IMR-90 (cell line): ENCODE data around the gene RRP9. TPM values are rescaled to one million over a fixed set of nuclear protein-coding genes. Genes with fewer than 3 reads are reported as not detected.

Experiments used
- ATAC-seq: fragments of 200-7000 bp; cut with Tn5 transposase; 2 replicates; pipeline ENCODE4 v1.9.1; 2020; ENCODE audit warnings: low read depth, mild to moderate bottlenecking, moderate library complexity
- BruUV-seq: library from RNA; stranded (reverse); fragments of 400-500 nt; replicated peaks from 2 replicates; lab custom pipeline; 2021; lab: Mats Ljungman, UMichigan
- CTCF ChIA-PET: fragments of 300-600 bp; formaldehyde crosslinking; extraction: SDS; loops from one replicate; lab custom pipeline; 2021; ENCODE audit warnings: antibody characterized with exemption; lab: Yijun Ruan, JAX
- POLR2A ChIA-PET: fragments of 300-600 bp; sonication (Branson Sonifier 250); formaldehyde crosslinking; loops from one replicate; lab custom pipeline; 2022; ENCODE audit warnings: antibody characterized with exemption; ENCODE audit not compliant: unreplicated experiment; lab: Charles Lee
- DNase-seq: peaks from one replicate; pipeline ENCODE4 v3.0.0; 2013
- H2AFZ ChIP-seq: replicated peaks from 2 replicates; pipeline ENCODE3; 2013; ENCODE audit warnings: low read length, mild to moderate bottlenecking; ENCODE audit not compliant: poor library complexity
- H2AK5ac ChIP-seq: 2 replicates; pipeline ENCODE4 v1.6.1; 2013; ENCODE audit warnings: low read depth, low read length, inconsistent platforms
- H2AK9ac ChIP-seq: replicated peaks from 2 replicates; pipeline ENCODE3; 2013; ENCODE audit warnings: mild to moderate bottlenecking, low read depth, low read length, moderate library complexity; ENCODE audit not compliant: poor library complexity
- H2BK120ac ChIP-seq: 2 replicates; pipeline ENCODE4 v1.6.1; 2013; ENCODE audit warnings: low read depth, low read length, inconsistent platforms
- H2BK15ac ChIP-seq: 3 replicates; pipeline ENCODE4 v1.6.1; 2013; ENCODE audit warnings: low read depth, low read length, inconsistent platforms
- H2BK20ac ChIP-seq: 2 replicates; pipeline ENCODE4 v1.6.1; 2013; ENCODE audit warnings: low read depth, mild to moderate bottlenecking, inconsistent platforms, low read length, moderate library complexity
- H2BK5ac ChIP-seq: 2 replicates; pipeline ENCODE4 v1.6.1; 2013; ENCODE audit warnings: mild to moderate bottlenecking, low read depth, low read length, inconsistent platforms; ENCODE audit not compliant: poor library complexity, severe bottlenecking
- H3K14ac ChIP-seq: replicated peaks from 2 replicates; pipeline ENCODE4 v1.6.1; 2013; ENCODE audit warnings: low read depth, low read length, inconsistent platforms
- H3K18ac ChIP-seq: 2 replicates; pipeline ENCODE4 v1.6.1; 2013; ENCODE audit warnings: low read depth, low read length, control low read depth
- H3K23ac ChIP-seq: 2 replicates; pipeline ENCODE4 v1.6.1; 2013; ENCODE audit warnings: low read depth, low read length, inconsistent platforms
- H3K27ac ChIP-seq: 2 replicates; pipeline ENCODE4 v1.5.1; 2013; ENCODE audit warnings: mild to moderate bottlenecking, control low read depth, low read length; ENCODE audit not compliant: insufficient read depth
- H3K27me3 ChIP-seq: 2 replicates; pipeline ENCODE4 v1.6.1; 2013; ENCODE audit warnings: low read length; ENCODE audit not compliant: control insufficient read depth, insufficient read depth
- H3K36me3 ChIP-seq: 2 replicates; pipeline ENCODE4 v1.6.1; 2013; ENCODE audit warnings: low read length, mixed read lengths; ENCODE audit not compliant: control insufficient read depth, insufficient read depth
- H3K4ac ChIP-seq: 2 replicates; pipeline ENCODE4 v1.6.1; 2013; ENCODE audit warnings: low read depth, low read length, inconsistent platforms
- H3K4me1 ChIP-seq: 2 replicates; pipeline ENCODE4 v1.6.1; 2013; ENCODE audit warnings: low read length, mixed read lengths; ENCODE audit not compliant: control insufficient read depth, insufficient read depth
- H3K4me2 ChIP-seq: 2 replicates; pipeline ENCODE4 v1.6.1; 2013; ENCODE audit warnings: low read depth, mild to moderate bottlenecking, control low read depth, low read length, moderate library complexity
- H3K4me3 ChIP-seq: 2 replicates; pipeline ENCODE4 v1.5.1; 2013; ENCODE audit warnings: low read depth, mild to moderate bottlenecking, control low read depth, low read length, moderate library complexity; ENCODE audit not compliant: insufficient read depth
- H3K56ac ChIP-seq: 2 replicates; pipeline ENCODE4 v1.6.1; 2013; ENCODE audit warnings: low read length, inconsistent platforms; ENCODE audit not compliant: insufficient read depth; ENCODE audit errors: extremely low read depth
- H3K79me1 ChIP-seq, 2 experiments: 2 replicates each; pipeline ENCODE4 v1.6.1; 2013; ENCODE audit warnings: low read length in 2 of 2, inconsistent platforms in 1 of 2, low read depth in 1 of 2
- H3K9ac ChIP-seq: 2 replicates; pipeline ENCODE4 v1.6.1; 2013; ENCODE audit warnings: low read depth, low read length, control low read depth
- H3K9me1 ChIP-seq: 2 replicates; pipeline ENCODE4 v1.6.1; 2013; ENCODE audit warnings: low read length, inconsistent platforms; ENCODE audit not compliant: insufficient read depth
- H3K9me3 ChIP-seq: 2 replicates; pipeline ENCODE4 v1.6.1; 2013; ENCODE audit warnings: low read length; ENCODE audit not compliant: control insufficient read depth, insufficient read depth
- H4K20me1 ChIP-seq: 2 replicates; pipeline ENCODE4 v1.6.1; 2013; ENCODE audit warnings: low read length, inconsistent platforms; ENCODE audit not compliant: insufficient read depth
- H4K5ac ChIP-seq: 2 replicates; pipeline ENCODE4 v1.6.1; 2013; ENCODE audit warnings: mild to moderate bottlenecking, low read depth, low read length, control low read depth
- H4K8ac ChIP-seq, 2 experiments: 2 replicates each; pipeline ENCODE4 v1.6.1; 2013; ENCODE audit warnings: low read depth in 2 of 2, low read length in 2 of 2, control low read depth in 1 of 2, inconsistent platforms in 1 of 2
- H4K91ac ChIP-seq: 2 replicates; pipeline ENCODE4 v1.6.1; 2013; ENCODE audit warnings: low read depth, low read length, inconsistent platforms; ENCODE audit not compliant: insufficient read depth
- BHLHE40 ChIP-seq: fragments of 150-350 bp; IDR thresholded peaks from 2 replicates; pipeline ENCODE4 v1.6.1; 2016; ENCODE audit warnings: mild to moderate bottlenecking, low read depth, low read length
- FOS ChIP-seq: fragments of 150-350 bp; IDR thresholded peaks from 2 replicates; pipeline ENCODE4 v1.6.1; 2016; ENCODE audit warnings: low read depth, low read length
- NFE2L2 ChIP-seq: fragments of 150-350 bp; IDR thresholded peaks from 2 replicates; pipeline ENCODE4 v1.6.1; 2016; ENCODE audit warnings: low read depth, mild to moderate bottlenecking, low read length
- POLR2A ChIP-seq: IDR thresholded peaks from 2 replicates; pipeline ENCODE4 v1.6.1; 2012; ENCODE audit warnings: mild to moderate bottlenecking, low read depth, low read length
- RAD21 ChIP-seq: IDR thresholded peaks from 2 replicates; pipeline ENCODE4 v1.6.1; 2012; ENCODE audit warnings: low read length, improper control_type of control experiment
- RCOR1 ChIP-seq: IDR thresholded peaks from 2 replicates; pipeline ENCODE4 v1.6.1; 2012; ENCODE audit warnings: mild to moderate bottlenecking, low read length, improper control_type of control experiment; ENCODE audit not compliant: insufficient replicate concordance
- WGBS, 2 experiments: methylation state at CpG; one replicate each; pipeline versions ENCODE4 v1.1.5 to v1.1.7; 2013; ENCODE audit warnings: missing lambda C conversion rate in 2 of 2; ENCODE audit not compliant: insufficient read length in 1 of 2; ENCODE audit errors: extremely low coverage in 2 of 2; 5-methylcytosine and 5-hydroxymethylcytosine counted together
- dilution Hi-C: fragments of 300-500 bp; cut with HindIII; formaldehyde crosslinking; loops from one replicate; pipeline ENCODE4 v1.14.3; 2018; ENCODE audit warnings: low sequenced_read_pairs; ENCODE audit not compliant: unreplicated experiment
- in situ Hi-C: fragments of 300-500 bp; cut with MboI; formaldehyde crosslinking; loops from 3 replicates; pipeline ENCODE4 v1.14.3; 2019; ENCODE audit warnings: low sequenced_read_pairs, inconsistent platforms, mixed read lengths
- intact Hi-C: fragments of 100-400 bp; cut with micrococcal nuclease; formaldehyde crosslinking; loops from 2 replicates; pipeline ENCODE4 v1.10.0; 2022
- polyA plus RNA-seq, 3 experiments: library from polyadenylated mRNA; depleted of rRNA; stranded (reverse); fragments of >200 nt; gene quantifications; 2 replicates each; pipeline ENCODE4 v1.2.3, GENCODE V29; 2012; ENCODE audit warnings: low replicate concordance in 1 of 3
- total RNA-seq: library from RNA; depleted of rRNA; stranded (reverse); fragments of >200 nt; gene quantifications from 2 replicates; pipeline ENCODE4 v1.2.3, GENCODE V29; 2012
- TF ChIP-seq, protein P1 (sequence below): fragments of 150-350 bp; IDR thresholded peaks from 2 replicates; pipeline ENCODE4 v1.6.1; 2017; ENCODE audit warnings: mild to moderate bottlenecking, antibody characterized with exemption, low read length, low read depth
- TF ChIP-seq, protein P2 (sequence below): conservative IDR thresholded peaks from 2 replicates; pipeline ENCODE4 v1.5.1; 2012; ENCODE audit warnings: mild to moderate bottlenecking, low read depth, low read length, improper control_type of control experiment

The RRP9 gene
- total and polyA plus RNA-seq, 2 of the 4 experiments (the other 2 are of a cell fraction): 30.9 to 39.8 TPM

DNA sequence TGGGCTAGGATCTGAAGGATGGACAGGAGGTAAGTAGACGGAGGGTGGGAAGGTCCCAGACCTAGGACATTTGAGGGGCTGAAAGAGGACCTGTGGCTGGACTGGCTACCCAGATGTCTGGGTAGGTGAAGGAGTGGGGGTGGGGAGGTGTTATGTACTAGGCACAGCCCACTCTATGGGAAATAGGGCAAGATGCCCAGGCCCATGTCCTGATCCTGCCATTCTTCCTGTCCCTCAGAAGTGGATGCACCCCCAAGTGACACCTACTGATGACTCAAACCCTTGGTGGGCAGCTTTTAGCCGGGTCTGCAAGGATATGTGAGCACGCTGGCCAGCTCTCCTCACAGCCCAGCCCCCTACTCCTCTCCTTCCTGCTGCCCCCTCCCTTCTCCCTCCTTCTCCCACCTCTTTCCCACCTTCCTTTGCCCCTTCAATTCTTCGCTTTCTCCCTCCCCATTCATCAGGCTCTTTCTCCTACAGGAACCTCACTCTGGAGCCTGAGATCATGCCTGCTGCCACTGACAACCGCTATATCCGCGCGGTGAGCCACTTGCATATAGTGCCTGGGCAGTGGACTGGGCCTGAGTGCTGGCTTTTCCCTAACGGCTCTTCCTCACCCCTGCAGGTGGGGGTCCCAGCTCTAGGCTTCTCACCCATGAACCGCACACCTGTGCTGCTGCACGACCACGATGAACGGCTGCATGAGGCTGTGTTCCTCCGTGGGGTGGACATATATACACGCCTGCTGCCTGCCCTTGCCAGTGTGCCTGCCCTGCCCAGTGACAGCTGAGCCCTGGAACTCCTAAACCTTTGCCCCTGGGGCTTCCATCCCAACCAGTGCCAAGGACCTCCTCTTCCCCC, 46.8 kb upstream of the RRP9 start:
- in situ Hi-C loops: no loop called here
- H3K9ac ChIP-seq: no peak overlapping the region
- H3K27me3 ChIP-seq: no peaks in the 10 kb centered on the region
- H3K9me3 ChIP-seq: no peaks in the 10 kb centered on the region
- H3K36me3 ChIP-seq: peaks cover 19% of the 10 kb centered on the region
- H3K4me3 ChIP-seq: no peak overlapping the region
- H3K23ac ChIP-seq: no peak overlapping the region
- H2BK120ac ChIP-seq: no peak overlapping the region
- H3K4me1 ChIP-seq: peaks cover 13% of the 10 kb centered on the region
- no peak overlapping the region for H2BK15ac ChIP-seq
- H3K79me1 ChIP-seq: peaks cover 19 to 55% of the 10 kb centered on the region in 2 experiments; a peak in 3 of 4 replicates
- H2AK5ac ChIP-seq: no peak overlapping the region
- no peak overlapping the region for H3K27ac ChIP-seq
- no peak overlapping the region for H3K18ac ChIP-seq
- POLR2A ChIA-PET: no interaction called here
- dilution Hi-C loops: no loop called here
- intact Hi-C loops: no loop called here
- H4K8ac ChIP-seq: no peak overlapping the region
- no peak for TF ChIP-seq NFE2L2
- no peak for TF ChIP-seq RCOR1
- TF ChIP-seq RAD21: no peak
- TF ChIP-seq FOS: no peak
- no peak for TF ChIP-seq POLR2A
- TF ChIP-seq, protein P1, sequence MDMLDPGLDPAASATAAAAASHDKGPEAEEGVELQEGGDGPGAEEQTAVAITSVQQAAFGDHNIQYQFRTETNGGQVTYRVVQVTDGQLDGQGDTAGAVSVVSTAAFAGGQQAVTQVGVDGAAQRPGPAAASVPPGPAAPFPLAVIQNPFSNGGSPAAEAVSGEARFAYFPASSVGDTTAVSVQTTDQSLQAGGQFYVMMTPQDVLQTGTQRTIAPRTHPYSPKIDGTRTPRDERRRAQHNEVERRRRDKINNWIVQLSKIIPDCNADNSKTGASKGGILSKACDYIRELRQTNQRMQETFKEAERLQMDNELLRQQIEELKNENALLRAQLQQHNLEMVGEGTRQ: no peak
- TF ChIP-seq, protein P2, sequence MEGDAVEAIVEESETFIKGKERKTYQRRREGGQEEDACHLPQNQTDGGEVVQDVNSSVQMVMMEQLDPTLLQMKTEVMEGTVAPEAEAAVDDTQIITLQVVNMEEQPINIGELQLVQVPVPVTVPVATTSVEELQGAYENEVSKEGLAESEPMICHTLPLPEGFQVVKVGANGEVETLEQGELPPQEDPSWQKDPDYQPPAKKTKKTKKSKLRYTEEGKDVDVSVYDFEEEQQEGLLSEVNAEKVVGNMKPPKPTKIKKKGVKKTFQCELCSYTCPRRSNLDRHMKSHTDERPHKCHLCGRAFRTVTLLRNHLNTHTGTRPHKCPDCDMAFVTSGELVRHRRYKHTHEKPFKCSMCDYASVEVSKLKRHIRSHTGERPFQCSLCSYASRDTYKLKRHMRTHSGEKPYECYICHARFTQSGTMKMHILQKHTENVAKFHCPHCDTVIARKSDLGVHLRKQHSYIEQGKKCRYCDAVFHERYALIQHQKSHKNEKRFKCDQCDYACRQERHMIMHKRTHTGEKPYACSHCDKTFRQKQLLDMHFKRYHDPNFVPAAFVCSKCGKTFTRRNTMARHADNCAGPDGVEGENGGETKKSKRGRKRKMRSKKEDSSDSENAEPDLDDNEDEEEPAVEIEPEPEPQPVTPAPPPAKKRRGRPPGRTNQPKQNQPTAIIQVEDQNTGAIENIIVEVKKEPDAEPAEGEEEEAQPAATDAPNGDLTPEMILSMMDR: no peak
- TF ChIP-seq BHLHE40: no peak
- no peak overlapping the region for H2BK20ac ChIP-seq
- no peak overlapping the region for H4K91ac ChIP-seq
- no peak overlapping the region for H2AFZ ChIP-seq
- no peak overlapping the region for H3K4ac ChIP-seq
- no TSS peak for BruUV-seq
- CTCF ChIA-PET: no interaction called here
- no peak overlapping the region for H3K14ac ChIP-seq
- DNase-seq (no peak), ATAC-seq (no peak)
- 83% methylated on average over 11 of the region's 15 CpGs; no CpG with 5 or more reads in 1 of the 2 experiments for WGBS, 2 experiments
- peak overlapping the region; percentile 61 for H2AK9ac ChIP-seq
- no peak overlapping the region for H3K4me2 ChIP-seq
- H4K5ac ChIP-seq: no peak overlapping the region
- H3K56ac ChIP-seq: no peak overlapping the region
- H2BK5ac ChIP-seq: no peak overlapping the region
- H3K9me1 ChIP-seq: peaks cover 10% of the 10 kb centered on the region
- H4K20me1 ChIP-seq: peaks cover 9% of the 10 kb centered on the region; the same call in 1 of the 2 replicates
